Activated CD4-positive, alpha-beta T cell treated with anti-CD3 and anti-CD28 coated beads, Interleukin-2, amount 10 ng/mL, durations not matched to agents 7 days and 5 days (primary cell): Measurements from ENCODE around the gene MBP. TPM values are rescaled to one million over a fixed set of nuclear protein-coding genes. Genes with fewer than 3 reads are reported as not detected.

Source experiments
- CTCF ChIA-PET: fragments of 350-600 bp; sonication (Branson Sonifier 250); formaldehyde crosslinking; loops from one replicate; lab custom pipeline; 2021; ENCODE audit warnings: antibody characterized with exemption; lab: Charles Lee
- POLR2A ChIA-PET: fragments of 350-600 bp; sonication (Branson Sonifier 250); formaldehyde crosslinking; loops from one replicate; lab custom pipeline; 2021; ENCODE audit warnings: antibody characterized with exemption; lab: Charles Lee
- DNase-seq: peaks from one replicate; pipeline ENCODE4 v3.0.0-alpha.2; 2020
- H3K27ac Mint-ChIP-seq: one replicate; pipeline ENCODE4 v1.8.0; 2021; ENCODE audit warnings: mild to moderate bottlenecking, moderate library complexity, mixed read lengths
- H3K27me3 Mint-ChIP-seq: one replicate; pipeline ENCODE4 v1.8.0; 2021; ENCODE audit warnings: mixed read lengths
- H3K36me3 Mint-ChIP-seq: one replicate; pipeline ENCODE4 v1.8.0; 2021; ENCODE audit warnings: low read depth, mixed read lengths
- H3K4me1 Mint-ChIP-seq: one replicate; pipeline ENCODE4 v1.8.0; 2021; ENCODE audit warnings: mixed read lengths
- H3K4me3 Mint-ChIP-seq: one replicate; pipeline ENCODE4 v1.8.0; 2021; ENCODE audit warnings: mild to moderate bottlenecking, moderate library complexity, mixed read lengths
- H3K9me3 Mint-ChIP-seq: one replicate; pipeline ENCODE4 v1.8.0; 2021; ENCODE audit warnings: mixed read lengths
- total RNA-seq, 2 experiments: library from RNA; stranded (reverse); gene quantifications; one replicate each; pipeline ENCODE4 v1.2.3, GENCODE V29; 2021

MBP gene
- total RNA-seq, 2 experiments from 2014 or later, result 111 to 133 TPM

GRCh38 chr18:77037567-77037966, 95.0 kb downstream of the MBP start:
- H3K27ac Mint-ChIP-seq, result no peak overlapping the region
- CTCF ChIA-PET, result interaction anchor here (2.1 kb wide), 1 partner anchor 37 kb away, joined by 6 read pairs; no protein-coding TSS in a partner anchor

GRCh38 chr18:77035380-77036187, 97.0 kb downstream of the MBP start:
- CTCF ChIA-PET, result interaction anchor here (1.5 kb wide), 1 partner anchor 13 kb away, joined by 3 read pairs; no protein-coding TSS in a partner anchor
- DNase-seq, result no peak
- POLR2A ChIA-PET, result no interaction called here
- Mint-ChIP-seq H3K4me1 (peaks cover 46% of the 10 kb centered on the region), H3K9me3 (no peaks in the 10 kb centered on the region), H3K36me3 (peaks cover 66% of the 10 kb centered on the region), H3K4me3 (no peak overlapping the region), H3K27me3 (no peaks in the 10 kb centered on the region), H3K27ac (peak overlapping the region; percentile 60)

More at GRCh38 chr18:77037567-77037966, 95.0 kb downstream of the MBP start:
- peaks cover 3% of the 10 kb centered on the region for H3K9me3 Mint-ChIP-seq
- no peak for DNase-seq
- no peak overlapping the region for H3K4me3 Mint-ChIP-seq
- peaks cover 61% of the 10 kb centered on the region for H3K36me3 Mint-ChIP-seq
- no peaks in the 10 kb centered on the region for H3K27me3 Mint-ChIP-seq
- POLR2A ChIA-PET, result no interaction called here
- H3K4me1 Mint-ChIP-seq, result peaks cover 43% of the 10 kb centered on the region

- H3K27me3 Mint-ChIP-seq, result no peaks in the 10 kb centered on the region
These were observed 99.0 kb downstream of the MBP start for GRCh38 chr18:77033575-77033974.

GRCh38 chr18:77032181-77032701, 100.3 kb downstream of the MBP start:
- peaks cover 60% of the 10 kb centered on the region for H3K36me3 Mint-ChIP-seq
- no peak for DNase-seq
- no peak overlapping the region for H3K27ac Mint-ChIP-seq
- H3K4me3 Mint-ChIP-seq, result no peak overlapping the region
- CTCF ChIA-PET, result interaction anchor here (1.1 kb wide), 1 partner anchor 23 kb away, joined by 3 read pairs; no protein-coding TSS in a partner anchor
- no peaks in the 10 kb centered on the region for H3K9me3 Mint-ChIP-seq
- no peaks in the 10 kb centered on the region for H3K27me3 Mint-ChIP-seq
- peaks cover 21% of the 10 kb centered on the region for H3K4me1 Mint-ChIP-seq
- POLR2A ChIA-PET, result no interaction called here

More at GRCh38 chr18:77033575-77033974, 99.0 kb downstream of the MBP start:
- H3K9me3 Mint-ChIP-seq, result no peaks in the 10 kb centered on the region
- H3K4me3 Mint-ChIP-seq, result no peak overlapping the region
- peaks cover 65% of the 10 kb centered on the region for H3K36me3 Mint-ChIP-seq
- H3K4me1 Mint-ChIP-seq, result peaks cover 29% of the 10 kb centered on the region
- H3K27ac Mint-ChIP-seq, result no peak overlapping the region
- DNase-seq, result no peak
- ChIA-PET POLR2A (no interaction called here), CTCF (no interaction called here)

GRCh38 chr18:77031662-77032061, 100.9 kb downstream of the MBP start:
- Mint-ChIP-seq H3K4me1 (peaks cover 20% of the 10 kb centered on the region), H3K36me3 (peaks cover 61% of the 10 kb centered on the region), H3K27ac (peak overlapping the region; percentile 62), H3K9me3 (no peaks in the 10 kb centered on the region), H3K4me3 (no peak overlapping the region), H3K27me3 (no peaks in the 10 kb centered on the region)
- no peak for DNase-seq
- ChIA-PET CTCF (interaction anchor here (1.1 kb wide), 1 partner anchor 23 kb away, joined by 3 read pairs; no protein-coding TSS in a partner anchor), POLR2A (no interaction called here)

GRCh38 chr18:77030201-77030600, 102.4 kb downstream of the MBP start:
- no peak for DNase-seq
- Mint-ChIP-seq H3K27me3 (no peaks in the 10 kb centered on the region), H3K4me1 (peaks cover 13% of the 10 kb centered on the region), H3K27ac (no peak overlapping the region), H3K4me3 (no peak overlapping the region), H3K36me3 (peaks cover 62% of the 10 kb centered on the region), H3K9me3 (no peaks in the 10 kb centered on the region)
- CTCF ChIA-PET, result no interaction called here
- POLR2A ChIA-PET, result interaction anchor here (0.6 to 0.7 kb wide), 2 partner anchors 8 to 23 kb away, joined by 3 read pairs; no protein-coding TSS in a partner anchor

- H3K4me1 Mint-ChIP-seq, result peaks cover 9% of the 10 kb centered on the region
- H3K36me3 Mint-ChIP-seq, result peaks cover 48% of the 10 kb centered on the region
- ChIA-PET CTCF (no interaction called here), POLR2A (no interaction called here)
- no peaks in the 10 kb centered on the region for H3K27me3 Mint-ChIP-seq
- no peak for DNase-seq
- no peaks in the 10 kb centered on the region for H3K9me3 Mint-ChIP-seq
- H3K27ac Mint-ChIP-seq, result peak overlapping the region; percentile 62
- no peak overlapping the region for H3K4me3 Mint-ChIP-seq
These were observed 106.7 kb downstream of the MBP start for GRCh38 chr18:77025831-77026363.

GRCh38 chr18:77025123-77025522, 107.5 kb downstream of the MBP start:
- ChIA-PET CTCF (no interaction called here), POLR2A (no interaction called here)
- H3K36me3 Mint-ChIP-seq, result peaks cover 43% of the 10 kb centered on the region

GRCh38 chr18:77024476-77024875, 108.1 kb downstream of the MBP start:
- H3K9me3 Mint-ChIP-seq, result no peaks in the 10 kb centered on the region
- ChIA-PET POLR2A (no interaction called here), CTCF (no interaction called here)
- H3K36me3 Mint-ChIP-seq, result peaks cover 43% of the 10 kb centered on the region
- no peak overlapping the region for H3K27ac Mint-ChIP-seq
- no peak for DNase-seq
- no peak overlapping the region for H3K4me3 Mint-ChIP-seq
- peaks cover 9% of the 10 kb centered on the region for H3K4me1 Mint-ChIP-seq
- no peaks in the 10 kb centered on the region for H3K27me3 Mint-ChIP-seq

More at GRCh38 chr18:77025123-77025522, 107.5 kb downstream of the MBP start:
- DNase-seq, result no peak
- no peaks in the 10 kb centered on the region for H3K9me3 Mint-ChIP-seq
- no peaks in the 10 kb centered on the region for H3K27me3 Mint-ChIP-seq
- H3K4me3 Mint-ChIP-seq, result no peak overlapping the region
- H3K4me1 Mint-ChIP-seq, result peaks cover 8% of the 10 kb centered on the region
- H3K27ac Mint-ChIP-seq, result no peak overlapping the region

GRCh38 chr18:77023102-77023782, 109.3 kb downstream of the MBP start:
- Mint-ChIP-seq H3K36me3 (peaks cover 52% of the 10 kb centered on the region), H3K27me3 (no peaks in the 10 kb centered on the region), H3K4me1 (peaks cover 11% of the 10 kb centered on the region), H3K4me3 (no peak overlapping the region), H3K27ac (no peak overlapping the region), H3K9me3 (no peaks in the 10 kb centered on the region)
- POLR2A ChIA-PET, result interaction anchor here (0.7 kb wide), 1 partner anchor 7 kb away, joined by 3 read pairs; no protein-coding TSS in a partner anchor
- CTCF ChIA-PET, result interaction anchor here (0.9 to 1.5 kb wide), 3 partner anchors 12 to 34 kb away, joined by 3 read pairs; no protein-coding TSS in a partner anchor
- DNase-seq, result no peak

- no peak overlapping the region for H3K4me3 Mint-ChIP-seq
- peaks cover 56% of the 10 kb centered on the region for H3K36me3 Mint-ChIP-seq
- H3K4me1 Mint-ChIP-seq, result peaks cover 11% of the 10 kb centered on the region
- H3K9me3 Mint-ChIP-seq, result no peaks in the 10 kb centered on the region
- no peak for DNase-seq
- ChIA-PET POLR2A (interaction anchor here (0.7 kb wide), 1 partner anchor 8 kb away, joined by 3 read pairs; no protein-coding TSS in a partner anchor), CTCF (interaction anchor here (1.2 to 1.5 kb wide), 2 partner anchors 13 to 22 kb away, joined by 3 read pairs; no protein-coding TSS in a partner anchor)
- no peaks in the 10 kb centered on the region for H3K27me3 Mint-ChIP-seq
- no peak overlapping the region for H3K27ac Mint-ChIP-seq
These were observed 110.0 kb downstream of the MBP start for GRCh38 chr18:77022556-77022955.

- Mint-ChIP-seq H3K4me1 (peaks cover 11% of the 10 kb centered on the region), H3K9me3 (no peaks in the 10 kb centered on the region), H3K4me3 (no peak overlapping the region), H3K36me3 (peaks cover 55% of the 10 kb centered on the region), H3K27ac (peak overlapping the region; percentile 19), H3K27me3 (no peaks in the 10 kb centered on the region)
- DNase-seq, result no peak
- CTCF ChIA-PET, result interaction anchor here (1.2 to 1.5 kb wide), 2 partner anchors 13 to 22 kb away, joined by 3 read pairs; no protein-coding TSS in a partner anchor
- POLR2A ChIA-PET, result interaction anchor here (0.7 kb wide), 1 partner anchor 8 kb away, joined by 3 read pairs; no protein-coding TSS in a partner anchor
These were observed 110.5 kb downstream of the MBP start for GRCh38 chr18:77022116-77022515.
